Measurements from ENCODE around the gene CACNA1A.

CACNA1A gene

GRCh38 chr19:13356686-13357280 lies 149.5 kb downstream of the CACNA1A start:
- no peak for DNase-seq

GRCh38 chr19:13356185-13356584 lies 150.1 kb downstream of the CACNA1A start:
- no peak for DNase-seq

DNA sequence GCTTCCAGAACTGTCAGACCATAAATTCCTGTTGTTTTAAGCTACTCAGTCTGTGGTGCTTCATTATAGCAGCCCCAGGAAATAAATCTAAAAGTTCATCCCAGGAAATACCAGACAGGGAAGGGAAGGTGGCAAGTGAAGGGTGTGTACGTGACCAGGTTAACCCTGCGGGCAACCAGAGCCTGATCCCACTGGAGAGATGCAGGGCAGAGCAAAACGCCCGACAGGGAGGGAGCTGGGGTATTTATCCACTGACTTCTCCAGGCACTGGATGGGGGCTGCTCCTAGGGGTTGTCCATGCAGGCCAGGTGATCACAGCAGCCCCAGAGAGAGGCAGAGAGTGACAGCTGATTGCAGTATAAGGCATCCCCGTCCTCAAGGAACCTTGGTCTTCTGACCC lies 150.9 kb downstream of the CACNA1A start:
- no peak for DNase-seq

- DNase-seq = no peak
Measured at GRCh38 chr19:13353625-13354024, 152.7 kb downstream of the CACNA1A start.

- no peak for DNase-seq
Measured at GRCh38 chr19:13350759-13351158, 155.5 kb downstream of the CACNA1A start.

- DNase-seq = no peak
Measured at GRCh38 chr19:13350072-13350471, 156.2 kb downstream of the CACNA1A start.

GRCh38 chr19:13347367-13347766 lies 158.9 kb downstream of the CACNA1A start:
- no peak for DNase-seq

- DNase-seq = no peak
Measured at GRCh38 chr19:13343514-13343913, 162.8 kb downstream of the CACNA1A start.

DNA sequence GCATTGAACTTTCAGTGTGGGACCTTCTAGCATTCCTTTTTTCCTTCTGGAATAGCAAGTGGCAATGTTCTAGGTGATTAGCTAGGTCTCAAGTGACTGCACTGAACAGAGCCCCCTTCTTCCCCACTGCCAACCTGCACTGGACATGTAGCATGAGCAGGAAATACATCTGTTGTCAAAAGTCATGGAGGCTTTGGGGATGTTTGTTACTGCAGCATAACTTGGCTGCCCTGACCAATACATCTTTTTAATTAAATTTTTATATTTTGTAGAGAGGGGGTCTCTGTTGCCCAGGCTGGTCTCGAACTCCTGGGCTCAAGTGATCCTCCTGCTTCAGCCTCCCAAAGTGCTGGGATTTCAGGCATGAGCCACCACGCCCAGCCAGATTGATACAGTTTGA lies 163.6 kb downstream of the CACNA1A start:
- DNase-seq = no peak

GRCh38 chr19:13339869-13340268 lies 166.4 kb downstream of the CACNA1A start:
- no peak for DNase-seq

- no peak for DNase-seq
Measured at GRCh38 chr19:13337181-13337580, 169.1 kb downstream of the CACNA1A start.

GRCh38 chr19:13334801-13335481 lies 171.3 kb downstream of the CACNA1A start:
- DNase-seq = no peak

DNA sequence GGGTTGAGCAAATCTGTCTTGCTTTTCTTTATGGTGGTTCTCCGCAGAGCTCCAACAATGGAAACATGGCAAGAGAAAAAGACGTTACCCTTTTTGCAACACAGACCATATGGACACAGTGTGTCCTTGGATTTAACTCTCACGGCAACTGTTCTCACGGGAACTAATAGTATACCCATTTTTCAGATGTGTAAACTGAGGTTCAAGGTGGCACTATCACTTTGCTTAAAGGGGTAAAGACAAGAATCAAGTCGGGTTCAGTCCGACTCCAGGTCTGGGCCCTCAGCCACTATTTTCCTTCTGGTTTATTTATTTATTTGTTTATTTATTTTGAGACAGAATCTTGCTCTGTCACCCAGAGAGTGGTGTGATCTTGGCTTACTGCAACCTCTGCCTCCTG lies 176.0 kb downstream of the CACNA1A start:
- DNase-seq = no peak

- DNase-seq = no peak
Measured at GRCh38 chr19:13329766-13330165, 176.5 kb downstream of the CACNA1A start.

GRCh38 chr19:13328241-13328640 lies 178.0 kb downstream of the CACNA1A start:
- DNase-seq = no peak

DNA sequence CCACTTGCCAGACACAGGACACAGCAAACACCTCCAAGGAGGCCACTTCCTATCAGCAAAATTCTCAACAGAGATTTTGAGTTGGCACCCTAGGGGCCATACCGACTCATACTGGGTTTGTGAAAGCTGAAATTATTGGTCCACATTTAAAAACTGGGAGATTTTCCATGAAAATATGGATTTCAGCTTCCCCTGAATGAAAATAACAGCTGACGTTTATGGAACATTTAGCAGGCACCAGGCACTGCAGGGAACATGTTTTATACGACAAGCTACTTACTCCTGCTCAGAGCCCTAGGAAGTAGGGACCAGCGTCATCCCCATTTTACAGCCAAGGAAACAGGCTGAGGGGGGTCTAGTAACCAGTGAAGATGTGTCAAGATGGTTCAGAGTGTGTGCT lies 186.8 kb downstream of the CACNA1A start:
- DNase-seq = no peak

DNA sequence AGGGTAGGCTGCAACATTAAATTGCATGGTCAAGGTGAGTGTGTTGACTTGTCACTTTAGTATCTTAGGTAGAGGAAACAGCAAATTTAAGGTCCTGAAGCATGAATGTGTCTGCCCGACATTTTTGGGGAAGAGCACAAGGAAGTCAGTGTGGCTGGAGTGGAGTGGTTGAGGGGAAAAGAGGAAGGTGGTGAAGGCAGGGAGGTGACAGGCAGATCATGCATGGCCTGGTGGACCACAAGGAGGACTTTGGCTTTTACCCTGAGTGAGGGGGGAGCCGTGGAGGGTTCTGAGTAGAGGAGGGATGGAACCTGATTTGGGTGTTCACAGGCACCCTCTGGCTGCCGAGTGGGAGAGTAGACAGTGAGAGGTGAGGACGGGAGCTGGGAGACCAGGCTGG lies 188.1 kb downstream of the CACNA1A start:
- no peak for DNase-seq

DNA sequence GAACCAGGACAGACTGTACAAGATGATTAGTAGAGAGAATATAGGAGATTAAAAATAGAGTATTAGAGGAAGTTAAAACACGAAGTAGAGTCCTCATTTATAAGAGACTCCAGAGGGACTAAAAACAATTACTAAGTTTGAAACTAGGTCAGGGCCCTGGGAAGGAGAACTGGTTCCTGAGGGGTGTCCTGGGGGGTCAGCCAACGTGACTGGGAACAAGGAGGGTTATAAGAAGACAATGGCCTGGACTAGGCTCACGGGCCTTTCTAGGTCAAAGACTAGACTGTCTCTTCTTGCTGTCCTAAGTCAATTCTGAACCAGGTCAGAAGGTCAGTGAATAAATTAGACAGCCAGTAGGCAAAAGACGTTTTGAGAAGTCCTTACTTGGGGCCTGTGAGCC lies 190.8 kb downstream of the CACNA1A start:
- DNase-seq = no peak

GRCh38 chr19:13314761-13315160 lies 191.5 kb downstream of the CACNA1A start:
- DNase-seq = no peak

GRCh38 chr19:13313875-13314274 lies 192.4 kb downstream of the CACNA1A start:
- no peak for DNase-seq

GRCh38 chr19:13309864-13310263 lies 196.4 kb downstream of the CACNA1A start:
- DNase-seq = no peak

DNA sequence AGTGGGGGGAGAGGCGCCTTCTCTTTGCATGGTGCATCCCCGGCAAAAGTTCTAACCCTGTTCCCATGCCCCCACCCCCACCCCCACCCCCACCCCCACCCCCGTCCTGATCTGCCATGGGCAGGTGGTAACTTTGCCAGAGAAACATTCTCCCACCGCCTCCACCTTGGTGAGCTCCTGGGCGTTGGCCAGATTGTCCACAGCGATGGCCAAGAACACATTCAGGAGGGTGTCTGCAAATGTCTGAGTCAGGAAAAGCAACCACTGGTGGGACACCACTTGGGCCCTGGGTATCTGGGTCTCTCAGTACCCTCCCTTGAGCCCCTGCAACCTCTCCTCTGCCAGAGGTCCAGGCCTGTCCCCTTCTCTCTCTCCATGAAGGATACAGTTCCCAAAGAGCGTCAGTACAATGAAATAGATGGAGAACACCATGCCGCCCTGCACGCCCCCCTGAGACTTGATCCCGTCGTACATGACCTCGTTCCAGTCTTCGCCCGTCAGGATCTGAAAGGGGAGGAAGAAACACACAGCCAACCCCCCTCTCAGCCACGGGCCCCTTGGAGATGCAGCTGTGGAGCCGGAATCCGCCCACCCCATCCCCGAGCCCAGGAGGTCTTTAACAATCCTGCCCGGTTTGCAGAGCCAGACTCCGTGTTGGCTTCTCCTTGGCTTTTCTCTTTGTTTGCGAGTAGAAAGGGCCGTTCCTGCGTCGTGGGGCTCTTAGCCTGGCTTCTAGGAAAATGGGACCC lies 202.7 kb downstream of the CACNA1A start:
- DNase-seq = no peak

DNA sequence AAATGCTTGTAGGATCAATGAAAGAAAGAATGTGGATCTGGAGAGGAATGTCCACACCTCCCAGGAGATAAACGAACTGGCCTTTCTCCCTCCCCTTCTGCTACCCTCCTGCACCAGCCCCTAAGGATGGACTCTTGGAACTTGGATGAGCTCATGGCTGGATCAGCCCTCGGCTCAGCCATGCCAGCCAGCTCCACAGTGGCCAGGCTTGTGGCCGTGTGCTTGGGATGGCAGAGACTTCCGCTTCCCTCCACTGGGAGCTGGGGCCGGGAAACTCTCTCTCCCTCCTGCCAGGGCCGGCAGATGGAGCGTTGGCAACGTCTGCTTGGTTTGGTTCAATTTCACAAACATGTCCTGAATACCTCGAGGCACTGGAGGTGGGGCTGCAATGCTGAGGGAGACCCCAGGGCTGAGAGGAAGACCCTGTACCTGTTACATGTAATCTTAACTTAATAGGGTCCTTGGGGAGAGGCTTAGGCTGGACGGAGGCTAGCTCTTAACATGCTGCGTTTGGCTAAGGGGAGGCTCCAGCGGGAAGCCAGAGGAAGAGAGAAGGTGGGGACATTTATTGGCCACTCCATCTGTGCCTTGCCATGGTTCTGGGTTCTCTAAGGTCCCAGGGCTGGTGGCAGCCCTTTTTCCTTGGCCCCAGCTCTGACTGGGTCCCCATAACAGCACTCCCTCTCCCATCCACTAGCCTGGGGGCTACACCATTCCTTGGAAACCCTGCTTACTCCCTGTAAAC lies 203.6 kb downstream of the CACNA1A start:
- DNase-seq = no peak
